CD4-positive, CD25-positive, alpha-beta regulatory T cell (primary cell): Measurements from ENCODE around the gene MTM1. TPM values are rescaled to one million over a fixed set of nuclear protein-coding genes. Genes with fewer than 3 reads are reported as not detected.

ENCODE experiments used
- ATAC-seq, 2 donors: fragments of 150-1000 bp; cut with Tn5 transposase; one replicate each; pipeline ENCODE4 v1.10.0; 2021; ENCODE audit warnings: low read depth in 2 of 2, moderate number of reproducible peaks in 2 of 2, moderate library complexity in 1 of 2
- DNase-seq, 3 donors: peaks; one replicate each; pipeline versions ENCODE4 v3.0.0 to v3.0.0-alpha.2; 2012 to 2022; ENCODE audit warnings: mixed read lengths in 1 of 3
- H3K27ac ChIP-seq: one replicate; pipeline ENCODE4 v1.7.0; 2013; ENCODE audit warnings: mild to moderate bottlenecking, low read length; ENCODE audit not compliant: insufficient read depth, poor library complexity, severe bottlenecking
- H3K27me3 ChIP-seq: one replicate; pipeline ENCODE4 v1.7.0; 2013; ENCODE audit warnings: low read length; ENCODE audit not compliant: control insufficient read depth, insufficient read depth
- H3K36me3 ChIP-seq: one replicate; pipeline ENCODE4 v1.7.0; 2013; ENCODE audit warnings: mild to moderate bottlenecking, low read length, moderate library complexity; ENCODE audit not compliant: control insufficient read depth, insufficient read depth
- H3K4me1 ChIP-seq: 2 replicates; pipeline ENCODE4 v1.7.0; 2013; ENCODE audit warnings: mild to moderate bottlenecking, low read length; ENCODE audit not compliant: insufficient read depth, control insufficient read depth, poor library complexity, severe bottlenecking
- H3K4me3 ChIP-seq: one replicate; pipeline ENCODE4 v1.7.0; 2013; ENCODE audit warnings: low read depth, mild to moderate bottlenecking, low read length, moderate library complexity
- H3K9me3 ChIP-seq, 2 experiments: 1 replicate in 1 of 2; 2 replicates in 1 of 2; pipeline ENCODE4 v1.7.0; 2013; ENCODE audit warnings: low read length in 2 of 2, mild to moderate bottlenecking in 1 of 2, moderate library complexity in 1 of 2; ENCODE audit not compliant: control insufficient read depth in 2 of 2
- H3K27ac Mint-ChIP-seq, 3 donors: one replicate each; pipeline ENCODE4 v1.8.0; 2020 to 2022; ENCODE audit warnings: mild to moderate bottlenecking in 3 of 3, mixed read lengths in 3 of 3, moderate library complexity in 2 of 3
- H3K27me3 Mint-ChIP-seq: one replicate; pipeline ENCODE4 v1.8.0; 2022; ENCODE audit warnings: mild to moderate bottlenecking, mixed read lengths
- H3K36me3 Mint-ChIP-seq: one replicate; pipeline ENCODE4 v1.8.0; 2020; ENCODE audit warnings: mixed read lengths
- H3K4me1 Mint-ChIP-seq, 4 donors: one replicate each; pipeline ENCODE4 v1.8.0; 2020 to 2022; ENCODE audit warnings: mixed read lengths in 4 of 4, mild to moderate bottlenecking in 1 of 4
- H3K4me3 Mint-ChIP-seq, 4 donors: one replicate each; pipeline ENCODE4 v1.8.0; 2020 to 2022; ENCODE audit warnings: mild to moderate bottlenecking in 4 of 4, mixed read lengths in 4 of 4, moderate library complexity in 3 of 4
- H3K9me3 Mint-ChIP-seq, 7 donors: one replicate each; pipeline ENCODE4 v1.8.0; 2020 to 2022; ENCODE audit warnings: mixed read lengths in 7 of 7, mild to moderate bottlenecking in 3 of 7, moderate library complexity in 2 of 7
- polyA plus RNA-seq, 4 donors: library from polyadenylated mRNA; unstranded; fragments of 300-500 nt; fragmentation: Illumina TruSeq; gene quantifications; one replicate each; pipeline ENCODE4 v1.2.3, GENCODE V29; 2021
- total RNA-seq: library from RNA; stranded (reverse); gene quantifications from one replicate; pipeline ENCODE4 v1.2.3, GENCODE V29; 2022

The MTM1 gene
- total and polyA plus RNA-seq, 5 donors from 2014 or later, result 19.3 to 31.9 (median 22.0) TPM

DNA sequence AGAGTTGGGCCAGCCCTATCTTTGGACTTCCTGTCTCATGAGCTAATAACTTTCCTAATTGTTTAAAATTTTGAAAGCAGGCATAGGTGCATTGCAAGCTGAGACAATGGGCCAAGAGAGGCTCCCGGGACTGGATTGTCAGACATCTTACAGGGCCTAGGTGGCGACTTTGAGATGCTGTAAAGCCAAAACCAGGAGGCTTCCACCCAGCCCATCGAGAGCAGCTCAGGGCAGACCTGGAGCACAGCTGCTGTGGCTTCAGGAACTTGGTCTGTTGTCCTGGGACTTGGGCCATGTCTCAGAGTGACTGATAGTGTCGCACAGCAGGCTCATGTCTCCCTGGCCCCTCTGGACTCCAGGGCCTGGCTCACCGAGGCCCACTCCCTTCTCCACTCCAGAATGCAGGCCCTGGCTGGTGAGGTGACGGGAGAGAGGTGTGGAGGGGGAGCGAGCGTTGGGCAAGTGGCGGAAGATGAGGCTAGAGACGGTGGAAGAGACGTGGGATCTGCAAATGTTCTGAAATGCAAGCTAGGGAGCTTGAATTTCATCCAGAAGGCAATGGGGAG lies 24.1 kb upstream of the MTM1 start:
- no peak overlapping the region for H3K4me3 Mint-ChIP-seq

DNA sequence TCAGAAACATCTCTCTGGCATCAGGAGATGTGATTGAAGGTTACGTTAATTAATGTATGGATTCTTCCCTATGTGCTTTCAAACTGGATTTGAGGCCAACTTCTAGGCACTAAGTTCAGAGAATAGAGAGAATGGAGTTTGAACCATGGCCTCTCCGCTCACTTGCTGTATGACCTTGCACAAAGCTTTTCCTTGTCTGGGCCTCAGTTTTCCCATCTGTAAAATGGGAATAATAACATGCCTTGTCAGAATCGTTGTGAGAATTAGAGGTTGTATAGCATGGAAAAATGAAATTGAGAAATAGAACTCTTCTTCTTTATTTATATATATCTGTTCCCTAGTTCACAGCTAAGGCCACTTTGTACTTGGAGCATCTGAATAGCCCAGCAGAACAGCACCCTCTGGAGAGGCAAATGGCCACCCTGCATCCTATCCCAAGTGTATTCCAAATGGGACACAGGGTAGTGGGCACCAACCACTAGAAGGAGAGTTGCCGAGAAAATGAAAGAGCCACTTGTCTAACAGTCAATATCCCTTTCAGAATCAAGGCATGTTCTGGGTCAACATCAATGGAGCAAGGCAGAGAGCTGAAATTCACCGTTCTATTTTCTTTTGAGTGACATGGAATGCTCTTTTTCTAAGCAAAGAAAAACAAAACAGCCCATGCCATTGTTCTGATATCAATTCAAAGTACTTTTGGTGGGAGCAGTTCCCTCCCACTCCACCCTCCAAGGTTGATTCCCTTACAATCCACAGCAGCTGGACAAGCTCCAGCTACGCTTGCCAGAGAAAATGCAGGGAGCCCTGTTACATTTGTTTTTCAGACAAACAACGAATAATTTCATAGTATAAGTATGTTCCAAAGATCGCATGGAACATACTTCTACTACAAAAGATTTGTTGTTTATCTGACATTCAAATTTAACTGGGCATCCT lies 23.3 kb upstream of the MTM1 start:
- Mint-ChIP-seq H3K9me3 (peaks cover 0 to 1% (median 0%) of the 10 kb centered on the region in 7 donors), H3K27ac (no peak overlapping the region), H3K4me3 (peak overlapping the region in 1 of 4 donors; percentile 32), H3K4me1 (peaks cover 5 to 27% (median 7%) of the 10 kb centered on the region in 4 donors), H3K27me3 (no peaks in the 10 kb centered on the region), H3K36me3 (no peaks in the 10 kb centered on the region)
- Histone ChIP-seq H3K27ac (no peak overlapping the region), H3K9me3 (no peaks in the 10 kb centered on the region), H3K4me3 (no peak overlapping the region), H3K4me1 (peaks cover 12% of the 10 kb centered on the region), H3K36me3 (no peaks in the 10 kb centered on the region), H3K27me3 (no peaks in the 10 kb centered on the region)
- DNase-seq (no peak), ATAC-seq (no peak)

More for the DNA sequence above, 24.1 kb upstream of the MTM1 start:
- no peaks in the 10 kb centered on the region for H3K36me3 Mint-ChIP-seq
- Histone ChIP-seq H3K4me3 (no peak overlapping the region), H3K9me3 (no peaks in the 10 kb centered on the region), H3K27me3 (no peaks in the 10 kb centered on the region), H3K4me1 (peaks cover 12% of the 10 kb centered on the region), H3K27ac (no peak overlapping the region), H3K36me3 (no peaks in the 10 kb centered on the region)
- H3K9me3 Mint-ChIP-seq, result peaks cover 0 to 1% (median 0%) of the 10 kb centered on the region in 7 donors
- ATAC-seq (no peak), DNase-seq (peak in 1 of 3 donors; percentile 19)
- H3K27ac Mint-ChIP-seq, result peak overlapping the region in 1 of 3 donors; percentile 90
- H3K4me1 Mint-ChIP-seq, result peaks cover 5 to 27% (median 7%) of the 10 kb centered on the region in 4 donors
- H3K27me3 Mint-ChIP-seq, result no peaks in the 10 kb centered on the region

DNA sequence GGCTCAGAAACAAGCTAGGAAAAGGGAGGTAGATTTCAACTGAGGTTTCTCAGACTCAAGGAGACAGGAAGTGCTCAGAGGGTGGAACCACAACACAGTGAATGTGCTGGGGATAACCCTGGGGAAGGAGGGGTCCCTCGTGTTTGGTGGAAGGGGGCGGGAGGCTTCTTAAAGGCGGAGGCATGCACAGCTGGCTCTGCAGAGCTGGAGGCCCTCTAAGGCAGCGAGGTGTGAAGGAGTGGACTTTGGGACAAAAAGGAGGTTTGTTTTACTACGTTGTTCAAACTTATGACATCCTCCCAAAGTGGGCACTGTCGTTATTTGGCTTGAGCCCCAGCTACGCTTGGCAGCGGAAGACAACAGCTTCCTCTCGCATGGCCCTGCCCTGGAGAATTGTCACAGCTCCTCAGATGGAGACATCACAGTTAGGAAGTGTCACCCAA lies 21.7 kb upstream of the MTM1 start:
- Histone ChIP-seq H3K4me3 (peak overlapping the region; percentile 1), H3K27ac (no peak overlapping the region), H3K4me1 (peaks cover 12% of the 10 kb centered on the region), H3K9me3 (no peaks in the 10 kb centered on the region), H3K27me3 (no peaks in the 10 kb centered on the region), H3K36me3 (no peaks in the 10 kb centered on the region)
- Mint-ChIP-seq H3K9me3 (no peaks in the 10 kb centered on the region), H3K27ac (peak overlapping the region in 2 of 3 donors; percentile 49 to 83), H3K27me3 (no peaks in the 10 kb centered on the region), H3K36me3 (no peaks in the 10 kb centered on the region), H3K4me1 (peaks cover 5 to 27% (median 7%) of the 10 kb centered on the region in 4 donors), H3K4me3 (peak overlapping the region; percentile 75 to 82 (median 80))
- ATAC-seq, result peak; percentile 57 to 66
- DNase-seq, result peak in 2 of 3 donors; percentile 22 to 52

DNA sequence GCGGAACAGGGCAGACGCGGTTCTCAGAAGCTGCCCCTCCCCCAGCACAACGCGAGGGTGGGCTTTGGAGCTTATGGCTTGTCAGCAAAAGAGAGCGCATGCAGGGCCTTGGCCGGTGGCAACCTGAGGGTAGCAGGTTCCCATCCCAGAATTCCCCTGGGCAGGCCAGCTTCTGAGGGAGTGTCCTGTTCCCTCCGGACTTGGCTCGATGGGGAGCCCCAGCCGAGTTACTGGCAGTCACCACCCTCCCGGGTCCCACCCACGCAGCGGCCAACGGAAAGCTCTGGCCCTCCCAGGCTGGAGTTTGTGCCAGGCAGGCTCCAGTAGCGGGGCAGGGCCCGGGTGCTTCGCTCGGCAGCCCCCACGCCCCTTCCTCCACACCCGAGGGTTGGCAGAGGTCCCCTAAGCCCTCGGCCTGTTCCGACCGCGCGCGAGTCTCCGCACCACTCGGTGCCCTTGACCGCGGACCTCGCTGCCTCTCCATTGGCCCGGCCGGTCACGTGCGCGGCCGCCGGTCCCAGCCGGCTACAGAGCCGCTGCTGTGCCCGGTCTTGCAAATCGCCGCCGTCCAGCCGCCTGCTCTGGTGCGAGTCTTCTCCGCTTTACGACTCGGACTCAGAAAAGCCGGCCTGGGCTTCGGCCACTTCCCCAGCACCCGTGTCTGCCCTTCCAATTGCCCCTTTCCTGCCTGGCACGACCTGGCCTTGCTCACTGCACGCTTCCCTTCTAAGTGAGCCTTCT lies 20.9 kb upstream of the MTM1 start:
- H3K27me3 ChIP-seq, result no peaks in the 10 kb centered on the region
- H3K4me1 ChIP-seq, result peaks cover 12% of the 10 kb centered on the region
- H3K9me3 Mint-ChIP-seq, result no peaks in the 10 kb centered on the region
- peak overlapping the region in 2 of 3 donors; percentile 78 to 83 for H3K27ac Mint-ChIP-seq
- H3K4me3 Mint-ChIP-seq, result peak overlapping the region in 3 of 4 donors; percentile 41 to 84 (median 84)
- ATAC-seq (peak; percentile 18 to 29), DNase-seq (peak in 1 of 3 donors; percentile 6)
- no peaks in the 10 kb centered on the region for H3K36me3 Mint-ChIP-seq
- H3K27me3 Mint-ChIP-seq, result no peaks in the 10 kb centered on the region
- H3K4me3 ChIP-seq, result peak overlapping the region; percentile 32
- H3K27ac ChIP-seq, result no peak overlapping the region
- peaks cover 5 to 27% (median 7%) of the 10 kb centered on the region in 4 donors for H3K4me1 Mint-ChIP-seq
- no peaks in the 10 kb centered on the region for H3K36me3 ChIP-seq
- no peaks in the 10 kb centered on the region for H3K9me3 ChIP-seq

DNA sequence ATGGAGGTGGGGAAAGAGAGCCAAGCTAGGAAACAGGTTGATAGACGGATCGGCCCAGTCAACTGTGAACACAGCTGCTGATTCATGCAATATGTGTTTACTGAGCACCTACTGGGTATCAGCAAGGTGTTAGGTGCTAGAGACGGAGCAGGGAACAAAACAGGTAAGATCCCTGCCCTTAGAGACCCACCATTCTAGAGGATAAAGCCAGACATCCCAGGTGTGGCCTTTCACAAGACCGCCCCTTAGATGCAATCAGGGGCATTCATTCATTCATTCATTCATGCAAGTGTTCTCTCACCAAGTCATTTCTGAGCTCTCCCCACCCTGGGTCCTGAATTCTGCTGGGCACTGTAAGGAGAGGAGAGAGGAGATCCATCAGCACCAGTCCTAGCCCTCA lies 20.2 kb upstream of the MTM1 start:
- Histone ChIP-seq H3K4me3 (no peak overlapping the region), H3K4me1 (peaks cover 12% of the 10 kb centered on the region), H3K36me3 (no peaks in the 10 kb centered on the region), H3K27ac (no peak overlapping the region), H3K27me3 (no peaks in the 10 kb centered on the region), H3K9me3 (no peaks in the 10 kb centered on the region)
- Mint-ChIP-seq H3K36me3 (no peaks in the 10 kb centered on the region), H3K27me3 (no peaks in the 10 kb centered on the region), H3K4me1 (peaks cover 5 to 27% (median 7%) of the 10 kb centered on the region in 4 donors), H3K4me3 (peak overlapping the region in 3 of 4 donors; percentile 41 to 84 (median 84)), H3K27ac (peak overlapping the region in 1 of 3 donors; percentile 78), H3K9me3 (no peaks in the 10 kb centered on the region)
- DNase-seq (no peak), ATAC-seq (no peak)

DNA sequence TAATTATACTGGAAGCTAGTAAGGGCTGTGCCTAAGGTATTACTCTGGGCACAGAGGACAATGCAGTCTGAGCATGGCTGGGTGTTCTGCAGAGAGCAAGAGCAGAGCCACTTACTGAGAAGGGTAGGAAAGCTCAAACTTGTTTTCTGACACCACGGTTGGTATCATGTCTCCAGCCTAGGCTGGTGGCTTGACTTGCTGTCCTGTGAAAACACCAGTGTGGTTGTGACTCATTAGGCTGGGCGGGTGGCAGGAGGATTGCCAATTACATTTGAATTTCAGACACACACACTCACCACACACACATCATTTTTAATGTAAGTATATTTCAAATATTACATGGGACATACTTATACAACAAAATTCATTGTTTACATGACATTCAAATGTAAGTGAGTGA lies 19.7 kb upstream of the MTM1 start:
- H3K9me3 Mint-ChIP-seq, result no peaks in the 10 kb centered on the region
- Histone ChIP-seq H3K4me1 (peaks cover 12% of the 10 kb centered on the region), H3K27ac (no peak overlapping the region), H3K36me3 (no peaks in the 10 kb centered on the region), H3K9me3 (no peaks in the 10 kb centered on the region), H3K27me3 (peaks cover 3% of the 10 kb centered on the region), H3K4me3 (no peak overlapping the region)
- ATAC-seq (no peak), DNase-seq (peak in 1 of 3 donors; percentile 7)
- no peak overlapping the region for H3K27ac Mint-ChIP-seq
- no peaks in the 10 kb centered on the region for H3K36me3 Mint-ChIP-seq
- no peaks in the 10 kb centered on the region for H3K27me3 Mint-ChIP-seq
- peaks cover 5 to 27% (median 7%) of the 10 kb centered on the region in 4 donors for H3K4me1 Mint-ChIP-seq
- no peak overlapping the region for H3K4me3 Mint-ChIP-seq

DNA sequence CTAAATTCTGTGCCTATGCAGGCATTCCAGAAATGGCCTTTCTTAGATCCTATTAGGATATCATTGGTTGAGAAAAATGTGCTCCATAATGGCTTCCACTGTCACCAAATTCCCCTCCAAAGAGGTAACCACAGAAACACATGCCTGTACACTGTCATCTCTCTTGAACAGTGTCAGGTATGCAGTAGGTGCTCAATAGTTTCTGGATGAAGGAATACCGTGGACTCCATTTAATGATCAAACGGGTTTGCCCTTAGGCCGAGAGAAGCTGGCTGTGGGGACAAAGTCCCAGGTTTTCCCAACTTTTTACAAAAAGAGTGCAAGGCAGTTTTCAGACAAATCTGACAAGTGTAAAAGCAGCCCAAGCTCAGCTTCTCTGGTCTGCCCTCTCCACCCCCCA lies 16.5 kb upstream of the MTM1 start:
- Mint-ChIP-seq H3K9me3 (no peaks in the 10 kb centered on the region), H3K4me1 (peaks cover 0 to 15% (median under 1%) of the 10 kb centered on the region in 4 donors), H3K27ac (no peak overlapping the region), H3K27me3 (no peaks in the 10 kb centered on the region), H3K36me3 (no peaks in the 10 kb centered on the region), H3K4me3 (no peak overlapping the region)
- ATAC-seq (no peak), DNase-seq (no peak)
- no peak overlapping the region for H3K4me3 ChIP-seq
- peaks cover 3% of the 10 kb centered on the region for H3K27me3 ChIP-seq
- peaks cover 7% of the 10 kb centered on the region for H3K4me1 ChIP-seq
- H3K9me3 ChIP-seq, result no peaks in the 10 kb centered on the region
- H3K27ac ChIP-seq, result no peak overlapping the region
- no peaks in the 10 kb centered on the region for H3K36me3 ChIP-seq
